NCI-H146 treated with DMSO at 0.1 percent for 48 hours (cell line): ENCODE data around the gene MS4A15.
"Not testable (repeated sequence)": the region's sequence is repeated elsewhere in the genome, so short reads cannot be mapped to it uniquely, and the experiment has no call there.

Experiments
- DNase-seq: peaks from one replicate; lab custom pipeline; 2025; ENCODE audit not compliant: unreplicated experiment; lab: John Stamatoyannopoulos, UW

MS4A15 gene, protein sequence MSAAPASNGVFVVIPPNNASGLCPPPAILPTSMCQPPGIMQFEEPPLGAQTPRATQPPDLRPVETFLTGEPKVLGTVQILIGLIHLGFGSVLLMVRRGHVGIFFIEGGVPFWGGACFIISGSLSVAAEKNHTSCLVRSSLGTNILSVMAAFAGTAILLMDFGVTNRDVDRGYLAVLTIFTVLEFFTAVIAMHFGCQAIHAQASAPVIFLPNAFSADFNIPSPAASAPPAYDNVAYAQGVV

DNA sequence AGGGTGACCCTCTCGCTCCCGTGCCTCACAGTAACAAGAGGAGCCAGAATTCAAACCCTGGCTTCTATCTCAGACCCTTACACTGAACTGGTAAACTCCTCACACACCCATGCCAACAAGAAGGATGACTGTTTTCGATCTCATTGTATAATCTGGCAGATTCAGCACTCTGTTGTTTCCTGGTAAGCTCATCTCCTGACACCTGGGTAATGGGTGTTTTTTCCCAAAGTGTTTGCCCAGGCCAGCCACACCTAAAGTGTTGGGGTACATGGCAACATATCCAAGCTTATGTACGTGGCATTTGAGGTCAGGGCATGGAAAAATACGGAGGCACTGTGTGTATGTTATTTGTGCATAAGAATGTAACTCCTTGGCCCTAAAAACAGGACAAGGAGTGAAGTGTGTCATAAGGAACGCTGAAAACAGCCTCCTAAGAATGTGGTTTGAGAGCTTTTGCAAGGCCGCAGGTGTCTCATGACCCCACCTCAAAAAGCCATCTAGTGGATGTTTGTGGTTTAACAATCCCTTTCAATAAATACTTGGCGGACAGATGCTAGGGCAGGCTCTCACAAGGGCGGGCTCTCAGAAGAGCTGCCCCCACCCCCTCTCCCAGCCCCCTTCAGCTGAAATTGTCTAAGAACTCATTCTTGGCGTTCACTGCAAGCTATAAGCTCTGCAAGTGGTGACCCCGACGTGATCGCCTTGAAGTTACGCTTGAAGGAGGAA lies at the start of gene MS4A15:
TSS of gene MS4A15 (plus strand) at position 561 of the 726 bp plus-strand sequence. CDS start 6,867 bp downstream, outside the sequence.
- DNase-seq, result peak; percentile 90

DNA sequence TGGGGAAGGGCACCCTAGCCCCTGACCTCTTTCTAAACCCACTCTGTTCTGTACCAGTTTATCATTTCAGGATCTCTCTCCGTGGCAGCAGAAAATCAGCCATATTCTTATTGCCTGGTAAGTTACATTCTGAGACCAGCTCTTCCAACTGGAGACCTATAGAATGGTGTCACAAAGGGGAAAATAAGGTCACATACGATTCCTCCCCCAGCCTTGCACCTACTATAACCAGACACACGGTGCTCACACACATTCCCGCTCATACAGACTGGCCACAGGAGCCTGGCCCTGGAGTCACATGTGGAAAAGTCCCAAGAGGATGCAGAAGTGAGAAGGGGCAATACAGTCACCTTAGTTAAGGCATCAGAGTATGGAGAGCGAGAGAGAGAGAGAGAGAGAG lies 49.7 kb upstream of the MS4A15 start:
- no peak for DNase-seq

DNA sequence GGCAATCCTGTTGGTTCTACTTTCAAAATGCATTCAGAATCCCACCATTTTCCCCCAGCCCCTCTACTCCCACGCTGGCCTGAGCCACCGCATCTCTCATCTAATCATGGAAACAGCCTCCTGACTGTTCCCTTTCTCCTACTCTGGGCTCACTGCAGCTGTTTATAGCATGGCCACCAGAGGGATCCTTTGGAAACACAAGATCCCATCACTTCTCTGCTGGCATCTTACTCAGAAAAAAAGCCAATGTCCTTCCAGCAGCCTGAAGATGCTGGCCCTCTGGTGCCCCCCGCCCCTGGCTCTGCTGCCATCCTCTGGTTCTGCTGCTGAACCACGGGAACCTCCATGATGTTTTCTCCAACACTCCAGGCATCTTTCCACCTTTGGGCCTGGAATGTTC lies 46.2 kb upstream of the MS4A15 start:
- no peak for DNase-seq

DNA sequence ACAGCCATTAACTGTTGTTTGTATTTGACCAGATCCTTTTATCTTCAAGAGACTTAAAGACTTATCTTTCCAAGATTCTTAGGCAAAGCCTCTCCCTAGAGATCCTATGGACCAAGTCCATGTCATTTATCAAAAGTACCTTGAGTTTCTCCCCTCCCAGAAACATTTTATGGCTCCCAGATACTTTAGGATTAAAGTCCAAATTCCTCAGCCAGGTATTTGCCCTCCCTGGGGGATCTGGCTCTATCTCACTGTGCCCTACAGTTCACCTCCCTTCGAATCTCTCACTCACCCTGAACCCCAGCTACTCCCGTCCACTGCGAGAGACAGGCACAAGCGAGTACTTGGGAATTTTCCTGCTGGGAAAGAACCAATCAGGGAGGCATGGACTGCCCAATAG lies 45.4 kb upstream of the MS4A15 start:
- no peak for DNase-seq

DNA sequence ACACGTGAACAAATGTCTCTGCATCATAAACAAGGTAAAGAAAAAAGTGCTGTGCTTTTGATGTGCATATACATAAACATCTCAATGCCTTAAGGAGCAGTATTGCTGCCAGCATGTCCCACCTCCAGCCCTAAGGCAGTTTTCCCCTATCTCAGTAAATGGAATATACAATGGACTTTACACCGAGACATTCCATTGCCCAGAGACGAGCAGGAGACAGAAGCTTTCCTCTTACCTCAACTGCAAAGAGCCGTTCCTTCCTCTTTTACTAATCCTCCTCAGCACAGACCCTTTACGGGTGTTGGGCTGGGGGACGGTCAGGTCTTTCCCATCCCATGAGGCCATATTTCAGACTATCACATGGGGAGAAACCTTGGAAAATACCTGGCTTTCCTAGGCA lies 43.2 kb upstream of the MS4A15 start:
- DNase-seq, result not testable (repeated sequence)

DNA sequence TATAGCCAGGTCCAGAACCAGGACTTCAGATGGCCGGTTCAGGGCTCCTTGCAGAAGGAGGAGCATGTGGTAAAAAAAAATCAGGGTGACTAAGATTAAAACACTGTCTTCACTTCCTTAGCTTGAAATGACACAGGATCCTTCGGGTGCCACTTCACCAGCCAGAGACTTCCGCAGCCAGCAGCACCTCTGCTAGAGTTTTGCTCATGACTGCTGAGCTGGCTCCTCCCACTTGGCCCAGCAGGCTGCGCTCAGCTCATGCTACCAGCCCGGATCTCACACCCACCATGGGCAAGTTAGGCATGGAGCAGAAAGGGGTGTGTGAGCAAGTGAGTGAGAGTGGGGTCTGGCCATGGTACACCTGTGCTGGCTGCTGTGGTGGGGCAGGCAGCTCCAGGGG lies 38.7 kb upstream of the MS4A15 start:
- DNase-seq, result no peak

DNA sequence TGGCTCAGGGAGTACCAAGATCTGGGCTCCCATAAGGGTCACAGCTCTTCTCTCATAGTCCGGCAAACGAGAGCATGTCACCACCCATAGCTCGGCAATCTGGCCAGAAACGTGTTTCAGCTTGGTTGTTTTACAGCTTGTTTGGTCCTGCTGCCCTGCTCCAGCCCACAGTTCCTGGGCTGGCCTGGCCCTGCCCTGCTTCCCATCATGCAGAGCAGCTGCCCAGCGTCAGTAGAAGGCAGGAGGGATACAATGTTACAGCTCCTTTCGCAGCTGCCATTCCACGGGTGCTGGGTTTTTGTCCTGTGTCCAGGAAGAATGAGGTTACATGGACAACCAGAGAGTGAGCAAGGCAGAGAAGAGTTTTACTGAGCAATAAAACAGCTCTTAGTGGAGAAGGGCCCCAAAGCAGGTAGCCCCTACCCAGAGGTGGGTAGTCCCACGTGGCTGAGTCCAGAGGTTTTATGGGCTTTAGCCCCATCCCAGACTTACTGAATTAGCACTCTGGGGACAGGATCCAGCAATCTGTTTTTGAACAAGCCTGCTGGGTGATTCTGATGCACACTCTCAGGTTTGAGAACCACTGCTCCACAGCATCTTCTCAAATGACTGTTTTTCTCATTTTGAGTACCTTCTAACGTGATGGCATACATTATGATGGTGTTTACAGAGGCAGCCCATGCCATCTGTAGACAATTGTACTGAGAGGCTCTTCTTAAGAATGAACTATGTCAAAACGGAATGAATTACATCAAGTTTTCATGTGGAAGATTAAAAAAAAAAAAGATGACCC lies 37.9 kb upstream of the MS4A15 start:
- DNase-seq, result no peak

- no peak for DNase-seq
These were observed 37.3 kb upstream of the MS4A15 start for GRCh38 chr11:60719391-60719790.

DNA sequence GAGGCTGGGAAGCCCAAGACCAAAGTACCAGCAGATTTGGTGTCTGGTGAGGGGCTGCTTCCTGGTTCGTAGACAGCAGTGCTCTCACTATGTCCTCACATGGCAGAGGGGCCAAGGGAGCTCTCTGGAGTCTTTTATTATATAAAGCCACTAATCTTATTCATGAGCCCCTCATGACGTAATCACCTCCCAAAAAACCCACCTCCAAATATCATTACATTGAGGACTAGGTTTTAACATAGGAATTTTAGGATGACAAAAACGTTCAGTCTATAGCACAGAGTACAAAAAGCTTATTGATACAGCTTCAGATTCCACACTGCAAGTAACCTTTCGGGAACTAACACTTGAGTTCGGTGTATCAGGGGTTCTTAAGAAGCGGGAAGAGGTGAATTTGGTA lies 36.2 kb upstream of the MS4A15 start:
- DNase-seq, result no peak

DNA sequence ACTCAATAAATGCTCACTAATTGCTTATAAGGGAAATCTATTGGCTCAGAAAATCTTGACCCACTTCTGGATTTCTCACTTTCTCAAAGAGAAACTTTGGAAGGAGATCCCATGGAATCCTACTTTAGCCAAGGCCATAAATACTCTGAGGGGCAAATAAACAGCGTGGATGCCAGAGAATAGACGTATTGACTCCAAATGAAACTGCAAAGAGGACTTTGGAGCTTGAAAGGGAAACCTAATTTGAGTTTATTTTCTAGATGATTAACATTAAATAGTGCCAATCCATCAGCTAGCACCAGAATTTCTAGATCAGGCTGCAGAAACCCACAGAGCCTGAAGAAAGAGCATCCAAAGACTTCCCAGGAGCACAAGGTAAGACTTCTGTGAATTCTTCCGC lies 32.2 kb upstream of the MS4A15 start, which contains the start of gene MS4A18:
TSS of gene MS4A18 (plus strand) at position 301 of the 400 bp plus-strand sequence.
- DNase-seq, result no peak

DNA sequence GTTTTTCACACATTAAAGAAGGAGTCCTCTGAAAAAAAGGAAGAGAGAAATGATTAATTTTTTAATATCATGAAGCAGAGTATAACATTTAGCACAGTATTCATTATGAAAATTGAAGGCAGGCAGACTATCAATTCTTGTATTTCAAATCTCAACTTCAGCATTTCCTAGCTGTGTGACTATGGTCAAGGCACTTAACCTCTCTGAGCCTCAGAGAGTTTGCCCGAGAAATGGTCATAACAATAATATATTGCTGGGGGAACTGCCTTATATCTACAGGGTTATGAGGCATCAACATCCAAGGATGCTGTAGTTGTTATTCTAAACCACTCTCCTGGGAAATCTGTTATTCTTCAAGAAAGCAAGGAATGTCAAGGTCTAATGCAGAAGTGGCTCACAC lies 31.1 kb upstream of the MS4A15 start:
- no peak for DNase-seq

GRCh38 chr11:60731586-60731985 lies 25.1 kb upstream of the MS4A15 start:
- no peak for DNase-seq

DNA sequence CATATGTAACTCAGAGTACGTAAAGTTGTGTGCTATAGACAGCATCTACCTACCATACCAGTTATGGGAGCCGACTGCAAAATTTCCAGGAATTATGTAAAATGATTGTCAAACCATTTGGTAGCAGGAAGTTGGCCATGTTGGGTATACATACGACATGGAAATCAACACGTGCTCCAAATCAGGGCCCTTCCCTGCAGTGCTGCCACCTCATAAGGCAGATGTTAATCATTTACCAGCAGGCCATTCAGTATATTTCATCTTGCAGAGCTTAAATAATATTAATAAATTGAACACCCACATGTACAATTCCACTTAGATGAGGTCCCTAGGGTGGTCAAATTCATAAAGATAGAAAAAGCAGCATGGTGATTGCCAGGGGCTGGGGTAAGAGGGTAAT lies 22.4 kb upstream of the MS4A15 start:
- no peak for DNase-seq

DNA sequence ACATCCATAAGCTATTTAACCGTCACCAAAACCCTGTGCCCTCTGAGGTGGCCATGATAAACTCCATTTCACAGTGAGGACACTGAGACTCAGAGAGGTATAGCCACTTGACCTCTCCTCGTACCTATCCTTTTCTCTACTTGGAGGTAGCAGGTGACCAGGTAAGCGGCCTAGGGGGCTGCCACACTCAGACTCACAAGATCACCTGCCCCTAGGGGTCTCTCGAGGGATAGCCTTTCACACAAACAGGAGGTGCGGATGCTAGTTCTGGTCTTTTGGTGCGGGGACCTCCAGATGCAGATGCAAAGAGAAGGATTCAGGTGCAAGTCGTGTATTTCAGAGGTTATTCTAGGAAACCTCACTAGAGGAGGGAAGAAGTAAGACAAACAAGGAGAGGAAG lies 17.6 kb upstream of the MS4A15 start:
- DNase-seq, result no peak

GRCh38 chr11:60740573-60740972 lies 16.1 kb upstream of the MS4A15 start:
- DNase-seq, result no peak

GRCh38 chr11:60741421-60741820 lies 15.2 kb upstream of the MS4A15 start:
- DNase-seq, result no peak

- no peak for DNase-seq
These were observed 13.6 kb upstream of the MS4A15 start for GRCh38 chr11:60743058-60743457.

DNA sequence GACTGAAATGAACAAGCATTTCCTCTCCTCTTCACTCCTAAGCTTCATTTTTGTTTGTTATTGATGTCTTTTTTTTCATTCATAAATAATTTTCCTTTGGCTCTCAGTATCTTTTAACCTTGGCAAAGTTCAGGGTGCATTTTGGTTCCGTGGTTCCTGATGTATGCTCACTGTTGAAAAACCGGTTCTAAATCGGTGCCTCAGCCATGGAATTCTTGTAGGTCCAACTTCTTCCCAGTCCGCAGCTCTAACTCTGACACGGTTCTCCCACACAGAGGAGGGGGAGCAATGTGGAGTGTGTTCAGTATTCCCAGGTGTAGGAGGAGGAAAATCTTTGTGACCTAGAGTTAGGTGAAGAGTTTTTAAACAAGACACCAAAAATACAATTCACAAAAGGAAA lies 12.6 kb upstream of the MS4A15 start:
- DNase-seq, result no peak

DNA sequence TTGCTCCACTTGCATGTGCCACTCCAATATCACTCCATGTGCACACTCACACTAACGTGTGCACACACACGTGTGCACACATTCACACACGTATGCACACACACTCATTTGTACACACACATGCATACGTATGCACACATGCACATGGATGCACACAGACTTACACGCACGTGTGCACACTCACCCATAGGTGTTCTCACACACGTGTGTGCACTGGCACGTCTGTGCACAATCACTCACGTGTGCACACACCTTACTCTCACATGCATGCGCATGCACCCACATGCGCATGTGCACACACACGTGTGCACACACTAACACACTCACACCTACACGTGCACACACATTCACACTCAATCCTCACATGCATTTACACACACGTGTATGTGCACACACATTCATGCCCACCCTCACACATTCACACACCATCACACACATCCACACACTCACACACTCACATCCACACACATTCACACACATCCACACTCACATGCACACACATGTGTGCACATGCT lies 9.3 kb upstream of the MS4A15 start:
- no peak for DNase-seq

DNA sequence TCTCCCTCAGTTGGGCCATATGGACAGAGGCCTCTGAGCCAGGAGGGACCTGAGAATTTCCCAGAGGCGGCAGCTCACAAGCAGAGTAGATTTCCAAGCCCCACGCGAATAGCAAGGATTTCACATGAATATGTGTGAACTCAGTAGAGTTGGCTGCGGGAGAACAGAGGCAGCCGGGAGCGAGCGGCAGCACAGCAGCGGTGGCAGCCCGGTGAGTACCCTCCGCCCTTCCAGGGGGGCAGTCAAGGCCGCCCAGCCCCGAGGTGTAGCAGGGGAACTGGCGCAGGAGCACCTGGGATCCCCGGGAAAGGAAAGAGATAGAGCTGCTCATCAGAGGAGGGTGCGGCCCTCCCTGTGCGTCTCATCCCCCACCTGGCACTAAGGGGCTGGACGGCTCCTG lies 8.4 kb upstream of the MS4A15 start:
- DNase-seq, result no peak

DNA sequence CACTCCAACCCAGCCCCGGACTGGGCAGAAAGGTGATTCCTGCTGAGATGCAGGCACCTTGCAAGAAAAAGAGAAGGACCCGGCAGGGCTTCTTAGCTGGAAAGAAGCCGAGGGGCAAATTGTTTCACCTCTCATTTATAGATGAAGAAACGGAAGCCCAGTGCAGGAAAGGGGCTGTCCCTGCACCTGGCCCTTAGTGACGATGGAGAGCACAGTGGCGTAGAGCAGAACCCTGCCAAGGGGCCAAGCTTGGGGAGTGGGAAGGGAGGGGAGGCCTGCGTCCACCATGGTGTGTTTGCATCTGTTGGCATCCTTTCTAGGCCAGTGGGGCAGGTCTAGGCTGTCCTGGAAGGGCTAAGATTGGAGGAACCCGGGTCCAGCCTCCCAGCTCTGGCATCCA lies 7.8 kb upstream of the MS4A15 start:
- DNase-seq, result no peak

DNA sequence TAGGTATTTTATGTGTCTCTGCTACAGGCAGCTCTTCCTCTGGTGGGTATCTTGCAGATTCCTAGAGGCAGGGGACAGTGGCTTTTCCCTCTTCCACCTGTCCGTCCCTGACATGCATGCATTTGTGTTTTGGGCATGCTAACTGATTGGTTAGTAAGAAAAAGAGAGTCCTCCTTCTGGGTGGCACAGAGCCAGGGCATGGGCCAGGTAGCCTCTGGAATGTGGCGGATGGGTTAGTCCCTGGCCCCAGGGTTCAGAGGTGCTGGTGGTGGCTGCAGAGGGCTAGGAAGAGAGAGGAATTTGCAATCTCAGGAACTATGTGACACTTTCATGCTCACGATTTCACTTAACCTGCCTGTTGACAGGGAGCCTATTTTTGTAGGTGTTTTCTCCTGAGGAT lies 5.8 kb upstream of the MS4A15 start:
- no peak for DNase-seq
